BLaER1 treated with 17β-estradiol and CSF1 and Interleukin-3, amounts not matched to agents 10 nM and 100 nM (cell line): ENCODE results near the gene EML2.
A peak's percentile ranks its signal among the peaks of the same experiment; 100 is the strongest.

Experiments used
- H3K27ac ChIP-seq, 11 experiments: shearing (Covaris generic); formaldehyde crosslinking; 2 replicates each; pipeline ENCODE4 v1.8.1; 2022
- H3K27me3 ChIP-seq, 11 experiments: shearing (Covaris generic); formaldehyde crosslinking; 2 replicates each; pipeline ENCODE4 v1.8.1; 2022
- H3K36me3 ChIP-seq, 11 experiments: shearing (Covaris generic); formaldehyde crosslinking; 2 replicates each; pipeline ENCODE4 v1.8.1; 2022
- H3K4me1 ChIP-seq, 10 experiments: shearing (Covaris generic); formaldehyde crosslinking; 2 replicates each; pipeline ENCODE4 v1.8.1; 2022
- H3K4me2 ChIP-seq, 11 experiments: shearing (Covaris generic); formaldehyde crosslinking; 2 replicates each; pipeline ENCODE4 v1.8.1; 2022
- H3K4me3 ChIP-seq, 10 experiments: shearing (Covaris generic); formaldehyde crosslinking; 2 replicates each; pipeline ENCODE4 v1.8.1; 2022
- H3K9ac ChIP-seq, 11 experiments: shearing (Covaris generic); formaldehyde crosslinking; 2 replicates each; pipeline ENCODE4 v1.8.1; 2022
- H3K9me3 ChIP-seq, 11 experiments: shearing (Covaris generic); formaldehyde crosslinking; replicated peaks in 1 of 11; 2 replicates each; pipeline ENCODE4 v1.8.1; 2022
- H4K20me1 ChIP-seq, 11 experiments: shearing (Covaris generic); formaldehyde crosslinking; 2 replicates each; pipeline ENCODE4 v1.8.1; 2022
- Cebpa-rat ChIP-seq, 11 experiments: shearing (Covaris generic); IDR thresholded peaks; 2 replicates each; pipeline ENCODE4 v1.8.1; 2022

Gene EML2

DNA sequence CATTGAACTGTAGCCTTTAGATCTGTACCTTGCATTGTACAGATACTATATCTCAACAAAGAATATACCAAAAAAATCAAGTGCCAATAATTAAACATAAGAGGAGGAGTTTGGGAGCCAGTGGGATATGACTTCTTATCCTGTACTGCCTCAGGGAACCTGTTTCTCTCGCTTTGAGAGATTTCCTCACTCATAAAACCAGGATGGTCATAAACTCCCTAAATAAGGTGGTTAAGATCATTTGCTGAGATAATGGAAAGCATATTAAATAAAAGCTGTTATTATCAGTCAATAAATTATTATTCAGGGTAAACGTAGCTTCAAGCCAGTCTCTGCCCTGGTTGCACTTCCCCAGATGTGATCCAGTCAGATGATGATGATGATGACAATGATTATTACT, 71.6 kb downstream of the EML2 start:
- no peaks in the 10 kb centered on the region for H3K9me3 ChIP-seq
- peaks cover 0 to 9% (median 4%) of the 10 kb centered on the region in 10 experiments; a peak in 6 of 20 replicates for H3K4me1 ChIP-seq
- H3K36me3 ChIP-seq, result peaks cover 0 to 10% (median 0%) of the 10 kb centered on the region in 11 experiments; a peak in 6 of 22 replicates
- TF ChIP-seq Cebpa-rat (IDR thresholded peaks at IDR 0.05), result no peak
- no peak overlapping the region for H3K4me3 ChIP-seq
- H3K4me2 ChIP-seq, result no peak overlapping the region
- no peak overlapping the region for H3K27ac ChIP-seq
- no peaks in the 10 kb centered on the region for H3K27me3 ChIP-seq
- peaks cover 0 to 72% (median 14%) of the 10 kb centered on the region in 11 experiments; a peak in 11 of 22 replicates for H4K20me1 ChIP-seq
- no peak overlapping the region for H3K9ac ChIP-seq

DNA sequence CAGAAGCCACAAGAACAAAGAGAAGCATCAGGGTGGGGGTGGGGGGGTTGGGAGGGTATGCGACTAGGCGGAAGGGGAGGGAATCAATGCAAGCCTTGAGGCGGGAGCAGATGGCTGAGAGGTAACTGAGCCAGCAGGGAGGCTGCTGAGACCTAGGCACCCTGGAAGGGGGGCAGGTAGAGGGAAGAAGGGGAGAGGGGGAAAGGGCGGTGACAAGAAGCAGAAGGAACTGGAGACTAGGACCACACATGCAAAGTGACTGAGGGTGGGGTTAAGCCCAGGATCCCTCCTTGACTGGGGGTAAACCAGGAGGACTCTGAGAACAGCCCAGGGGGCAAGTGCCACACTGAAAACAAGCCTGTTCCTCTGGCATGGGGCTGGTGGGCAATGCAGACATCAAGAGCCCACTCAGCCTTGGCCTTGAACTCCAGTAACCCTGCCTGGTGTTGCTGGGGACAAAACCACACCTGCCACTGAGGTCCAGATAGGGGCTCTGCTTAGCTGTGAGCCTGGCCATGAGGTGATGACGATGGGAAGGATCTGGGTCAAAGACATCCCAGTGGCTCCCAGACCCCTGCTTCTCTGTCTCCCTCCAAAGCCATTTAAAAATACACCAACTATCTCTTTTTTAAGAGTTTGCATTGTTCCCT, 74.9 kb downstream of the EML2 start:
- Histone ChIP-seq H3K9ac (peak overlapping the region in 2 of 11 experiments; percentile 13 to 16; a peak in 1 of 22 replicates), H3K27me3 (no peaks in the 10 kb centered on the region), H3K27ac (no peak overlapping the region), H3K4me2 (peak overlapping the region in 1 of 11 experiments; percentile 6; a peak in 2 of 22 replicates), H4K20me1 (peaks cover 0 to 75% (median 31%) of the 10 kb centered on the region in 11 experiments; a peak in 14 of 22 replicates), H3K36me3 (peaks cover 0 to 6% (median 0%) of the 10 kb centered on the region in 11 experiments; a peak in 1 of 22 replicates), H3K4me1 (peaks cover 0 to 10% (median 4%) of the 10 kb centered on the region in 10 experiments; a peak in 6 of 20 replicates), H3K4me3 (no peak overlapping the region), H3K9me3 (no peaks in the 10 kb centered on the region)
- no peak for TF ChIP-seq Cebpa-rat (IDR thresholded peaks at IDR 0.05)

DNA sequence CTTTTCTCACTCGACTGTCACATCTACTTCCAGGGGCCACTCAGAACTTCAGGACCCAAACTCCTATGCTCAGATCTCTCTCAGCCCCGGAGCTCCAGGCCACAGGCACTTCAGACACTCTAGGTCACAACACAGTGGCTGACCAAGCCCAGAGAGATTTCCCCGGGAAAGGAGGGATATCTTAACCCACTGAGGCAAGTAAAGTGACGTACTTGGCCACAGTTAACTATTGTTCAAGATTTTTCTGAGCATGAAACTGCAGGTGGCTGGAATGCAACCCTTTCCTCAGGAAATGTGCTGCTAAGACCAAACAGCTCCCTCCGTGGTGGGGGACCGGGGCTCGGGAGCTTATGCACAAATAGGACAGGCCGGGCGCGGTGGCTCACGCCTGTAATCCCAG, 78.5 kb downstream of the EML2 start:
- Histone ChIP-seq H3K9ac (0 out of 22 replicates have a peak overlapping the region, but pooled peaks of 3 of the 11 experiments have one; percentile 4 to 21 (median 20)), H3K27me3 (no peaks in the 10 kb centered on the region), H3K4me2 (no peak overlapping the region), H3K36me3 (peaks cover 0 to 6% (median 0%) of the 10 kb centered on the region in 11 experiments; a peak in 1 of 22 replicates), H3K4me1 (peaks cover 0 to 10% (median 4%) of the 10 kb centered on the region in 10 experiments; a peak in 6 of 20 replicates), H3K9me3 (no peaks in the 10 kb centered on the region), H4K20me1 (peaks cover 0 to 72% (median 38%) of the 10 kb centered on the region in 11 experiments; a peak in 19 of 22 replicates), H3K27ac (no peak overlapping the region), H3K4me3 (no peak overlapping the region)
- TF ChIP-seq Cebpa-rat (IDR thresholded peaks at IDR 0.05), result no peak

DNA sequence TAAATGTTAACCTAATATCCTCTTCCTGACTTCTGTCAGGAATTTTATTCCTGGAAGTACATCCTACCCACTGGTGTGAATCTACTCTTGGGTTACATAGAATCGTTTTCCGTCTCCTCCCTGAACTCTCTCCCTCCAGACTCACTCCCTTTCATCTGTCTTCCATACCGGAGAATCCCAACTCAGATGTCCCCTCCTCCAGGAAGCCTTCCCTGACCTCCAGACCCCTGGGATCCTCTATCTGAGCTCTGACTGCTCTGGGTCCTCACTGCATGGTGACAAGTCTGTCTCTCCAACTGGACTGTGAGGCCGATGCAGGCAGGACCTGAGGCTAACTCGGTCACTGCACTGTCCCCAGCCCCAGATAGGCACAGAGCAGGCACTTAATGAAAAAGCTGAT, 79.2 kb downstream of the EML2 start:
- Histone ChIP-seq H3K9me3 (no peaks in the 10 kb centered on the region), H3K4me3 (no peak overlapping the region), H3K36me3 (peaks cover 0 to 6% (median 0%) of the 10 kb centered on the region in 11 experiments; a peak in 1 of 22 replicates), H3K27ac (no peak overlapping the region), H3K9ac (peak overlapping the region in 4 of 11 experiments; percentile 4 to 21 (median 16); a peak in 2 of 22 replicates), H3K27me3 (no peaks in the 10 kb centered on the region), H3K4me1 (peaks cover 0 to 10% (median 4%) of the 10 kb centered on the region in 10 experiments; a peak in 6 of 20 replicates), H3K4me2 (no peak overlapping the region), H4K20me1 (peaks cover 0 to 71% (median 40%) of the 10 kb centered on the region in 11 experiments; a peak in 19 of 22 replicates)
- TF ChIP-seq Cebpa-rat (IDR thresholded peaks at IDR 0.05), result no peak
